ENCODE results near the gene PGAP2. TPM values are rescaled to one million over a fixed set of nuclear protein-coding genes. Genes with fewer than 3 reads are reported as not detected.

PGAP2 gene
- total and polyA plus RNA-seq, 2 experiments from 2014 or later: 39.3 to 43.2 TPM

DNA sequence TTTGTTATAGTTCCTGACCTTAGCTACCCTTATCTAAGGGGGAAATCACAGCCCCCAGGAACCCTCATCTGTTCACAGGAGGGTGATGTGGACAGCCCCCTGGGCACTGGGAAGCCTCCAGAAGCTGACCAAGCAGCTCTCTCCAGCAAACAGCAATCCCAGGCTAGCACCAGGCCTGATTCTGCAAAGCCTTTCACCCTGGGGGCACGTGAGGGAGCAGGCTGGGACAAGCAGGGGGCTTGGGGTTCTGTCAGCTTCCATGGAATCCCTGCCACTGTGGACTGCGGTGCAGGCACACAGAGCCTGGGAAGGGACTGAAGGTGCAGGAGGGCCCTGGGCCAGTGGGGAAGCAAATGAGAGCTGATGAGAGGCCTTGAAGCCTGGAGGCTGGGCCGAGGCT, 2.1 kb downstream of the PGAP2 start:
- Mint-ChIP-seq H3K36me3 (ENCODE audit: low read depth) (no peaks in the 10 kb centered on the region; the same call in 2 of the 3 replicates), H3K4me3 (no peak overlapping the region), H3K27me3 (ENCODE audit: insufficient read depth, low read depth, poor library complexity) (peaks cover 11% of the 10 kb centered on the region), H3K4me1 (peaks cover 16% of the 10 kb centered on the region), H3K9me3 (no peaks in the 10 kb centered on the region), H3K27ac (no peak overlapping the region)
- Histone ChIP-seq H3F3A (replicated peaks; ENCODE audit: low read depth) (0 out of 2 replicates have a peak, but pooled peaks cover 3% of the 10 kb centered on the region), H3K79me2 (replicated peaks; ENCODE audit: insufficient read depth) (peaks cover 11% of the 10 kb centered on the region; the same call in 1 of the 2 replicates), H3K27ac (ENCODE audit: low read depth) (no peak overlapping the region), H2AFZ (no peak overlapping the region), H4K20me1 (replicated peaks; ENCODE audit: insufficient read depth) (no peaks in the 10 kb centered on the region; the same call in 1 of the 2 replicates), H3K4me1 (ENCODE audit: insufficient read depth) (no peaks in the 10 kb centered on the region; the same call in 1 of the 2 replicates), H3K36me3 (ENCODE audit: insufficient read depth) (no peaks in the 10 kb centered on the region), H3K4me3 (no peak overlapping the region), H3K9me2 (ENCODE audit: insufficient read depth) (no peaks in the 10 kb centered on the region), H3K27me3 (ENCODE audit: insufficient read depth) (no peaks in the 10 kb centered on the region), H3K4me2 (no peak overlapping the region)
- ATAC-seq: no peak
- DNase-seq (ENCODE audit: low spot score): no peak
- no peak for TF ChIP-seq NANOG (IDR thresholded peaks at IDR 0.05; ENCODE audit: borderline replicate concordance)
- TF ChIP-seq, protein P1, sequence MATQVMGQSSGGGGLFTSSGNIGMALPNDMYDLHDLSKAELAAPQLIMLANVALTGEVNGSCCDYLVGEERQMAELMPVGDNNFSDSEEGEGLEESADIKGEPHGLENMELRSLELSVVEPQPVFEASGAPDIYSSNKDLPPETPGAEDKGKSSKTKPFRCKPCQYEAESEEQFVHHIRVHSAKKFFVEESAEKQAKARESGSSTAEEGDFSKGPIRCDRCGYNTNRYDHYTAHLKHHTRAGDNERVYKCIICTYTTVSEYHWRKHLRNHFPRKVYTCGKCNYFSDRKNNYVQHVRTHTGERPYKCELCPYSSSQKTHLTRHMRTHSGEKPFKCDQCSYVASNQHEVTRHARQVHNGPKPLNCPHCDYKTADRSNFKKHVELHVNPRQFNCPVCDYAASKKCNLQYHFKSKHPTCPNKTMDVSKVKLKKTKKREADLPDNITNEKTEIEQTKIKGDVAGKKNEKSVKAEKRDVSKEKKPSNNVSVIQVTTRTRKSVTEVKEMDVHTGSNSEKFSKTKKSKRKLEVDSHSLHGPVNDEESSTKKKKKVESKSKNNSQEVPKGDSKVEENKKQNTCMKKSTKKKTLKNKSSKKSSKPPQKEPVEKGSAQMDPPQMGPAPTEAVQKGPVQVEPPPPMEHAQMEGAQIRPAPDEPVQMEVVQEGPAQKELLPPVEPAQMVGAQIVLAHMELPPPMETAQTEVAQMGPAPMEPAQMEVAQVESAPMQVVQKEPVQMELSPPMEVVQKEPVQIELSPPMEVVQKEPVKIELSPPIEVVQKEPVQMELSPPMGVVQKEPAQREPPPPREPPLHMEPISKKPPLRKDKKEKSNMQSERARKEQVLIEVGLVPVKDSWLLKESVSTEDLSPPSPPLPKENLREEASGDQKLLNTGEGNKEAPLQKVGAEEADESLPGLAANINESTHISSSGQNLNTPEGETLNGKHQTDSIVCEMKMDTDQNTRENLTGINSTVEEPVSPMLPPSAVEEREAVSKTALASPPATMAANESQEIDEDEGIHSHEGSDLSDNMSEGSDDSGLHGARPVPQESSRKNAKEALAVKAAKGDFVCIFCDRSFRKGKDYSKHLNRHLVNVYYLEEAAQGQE (IDR thresholded peaks at IDR 0.05; ENCODE audit: unreplicated experiment): no peak
- no peak for TF ChIP-seq POLR2AphosphoS5 (IDR thresholded peaks at IDR 0.05; ENCODE audit: low read depth)
- no peak for TF ChIP-seq ZNF114 (CRISPR knock-in tag; IDR thresholded peaks at IDR 0.05)
- no peak for TF ChIP-seq ZNF331 (CRISPR knock-in tag; IDR thresholded peaks at IDR 0.05; ENCODE audit: low read depth)
- TF ChIP-seq EZH2phosphoT487 (IDR thresholded peaks at IDR 0.05; ENCODE audit: unreplicated experiment): no peak
- TF ChIP-seq, protein P2, sequence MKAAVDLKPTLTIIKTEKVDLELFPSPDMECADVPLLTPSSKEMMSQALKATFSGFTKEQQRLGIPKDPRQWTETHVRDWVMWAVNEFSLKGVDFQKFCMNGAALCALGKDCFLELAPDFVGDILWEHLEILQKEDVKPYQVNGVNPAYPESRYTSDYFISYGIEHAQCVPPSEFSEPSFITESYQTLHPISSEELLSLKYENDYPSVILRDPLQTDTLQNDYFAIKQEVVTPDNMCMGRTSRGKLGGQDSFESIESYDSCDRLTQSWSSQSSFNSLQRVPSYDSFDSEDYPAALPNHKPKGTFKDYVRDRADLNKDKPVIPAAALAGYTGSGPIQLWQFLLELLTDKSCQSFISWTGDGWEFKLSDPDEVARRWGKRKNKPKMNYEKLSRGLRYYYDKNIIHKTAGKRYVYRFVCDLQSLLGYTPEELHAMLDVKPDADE (IDR thresholded peaks at IDR 0.05): no peak
- TF ChIP-seq EZH2 (IDR thresholded peaks at IDR 0.05; ENCODE audit: low read depth, unreplicated experiment): no peak
- TF ChIP-seq CREB1 (CRISPR knock-in tag; IDR thresholded peaks at IDR 0.05; ENCODE audit: low read depth): no peak
- no peak for TF ChIP-seq JUNB (IDR thresholded peaks at IDR 0.05; ENCODE audit: unreplicated experiment)
- no peak for TF ChIP-seq STAT1 (IDR thresholded peaks at IDR 0.05; ENCODE audit: unreplicated experiment)
- TF ChIP-seq, protein P3, sequence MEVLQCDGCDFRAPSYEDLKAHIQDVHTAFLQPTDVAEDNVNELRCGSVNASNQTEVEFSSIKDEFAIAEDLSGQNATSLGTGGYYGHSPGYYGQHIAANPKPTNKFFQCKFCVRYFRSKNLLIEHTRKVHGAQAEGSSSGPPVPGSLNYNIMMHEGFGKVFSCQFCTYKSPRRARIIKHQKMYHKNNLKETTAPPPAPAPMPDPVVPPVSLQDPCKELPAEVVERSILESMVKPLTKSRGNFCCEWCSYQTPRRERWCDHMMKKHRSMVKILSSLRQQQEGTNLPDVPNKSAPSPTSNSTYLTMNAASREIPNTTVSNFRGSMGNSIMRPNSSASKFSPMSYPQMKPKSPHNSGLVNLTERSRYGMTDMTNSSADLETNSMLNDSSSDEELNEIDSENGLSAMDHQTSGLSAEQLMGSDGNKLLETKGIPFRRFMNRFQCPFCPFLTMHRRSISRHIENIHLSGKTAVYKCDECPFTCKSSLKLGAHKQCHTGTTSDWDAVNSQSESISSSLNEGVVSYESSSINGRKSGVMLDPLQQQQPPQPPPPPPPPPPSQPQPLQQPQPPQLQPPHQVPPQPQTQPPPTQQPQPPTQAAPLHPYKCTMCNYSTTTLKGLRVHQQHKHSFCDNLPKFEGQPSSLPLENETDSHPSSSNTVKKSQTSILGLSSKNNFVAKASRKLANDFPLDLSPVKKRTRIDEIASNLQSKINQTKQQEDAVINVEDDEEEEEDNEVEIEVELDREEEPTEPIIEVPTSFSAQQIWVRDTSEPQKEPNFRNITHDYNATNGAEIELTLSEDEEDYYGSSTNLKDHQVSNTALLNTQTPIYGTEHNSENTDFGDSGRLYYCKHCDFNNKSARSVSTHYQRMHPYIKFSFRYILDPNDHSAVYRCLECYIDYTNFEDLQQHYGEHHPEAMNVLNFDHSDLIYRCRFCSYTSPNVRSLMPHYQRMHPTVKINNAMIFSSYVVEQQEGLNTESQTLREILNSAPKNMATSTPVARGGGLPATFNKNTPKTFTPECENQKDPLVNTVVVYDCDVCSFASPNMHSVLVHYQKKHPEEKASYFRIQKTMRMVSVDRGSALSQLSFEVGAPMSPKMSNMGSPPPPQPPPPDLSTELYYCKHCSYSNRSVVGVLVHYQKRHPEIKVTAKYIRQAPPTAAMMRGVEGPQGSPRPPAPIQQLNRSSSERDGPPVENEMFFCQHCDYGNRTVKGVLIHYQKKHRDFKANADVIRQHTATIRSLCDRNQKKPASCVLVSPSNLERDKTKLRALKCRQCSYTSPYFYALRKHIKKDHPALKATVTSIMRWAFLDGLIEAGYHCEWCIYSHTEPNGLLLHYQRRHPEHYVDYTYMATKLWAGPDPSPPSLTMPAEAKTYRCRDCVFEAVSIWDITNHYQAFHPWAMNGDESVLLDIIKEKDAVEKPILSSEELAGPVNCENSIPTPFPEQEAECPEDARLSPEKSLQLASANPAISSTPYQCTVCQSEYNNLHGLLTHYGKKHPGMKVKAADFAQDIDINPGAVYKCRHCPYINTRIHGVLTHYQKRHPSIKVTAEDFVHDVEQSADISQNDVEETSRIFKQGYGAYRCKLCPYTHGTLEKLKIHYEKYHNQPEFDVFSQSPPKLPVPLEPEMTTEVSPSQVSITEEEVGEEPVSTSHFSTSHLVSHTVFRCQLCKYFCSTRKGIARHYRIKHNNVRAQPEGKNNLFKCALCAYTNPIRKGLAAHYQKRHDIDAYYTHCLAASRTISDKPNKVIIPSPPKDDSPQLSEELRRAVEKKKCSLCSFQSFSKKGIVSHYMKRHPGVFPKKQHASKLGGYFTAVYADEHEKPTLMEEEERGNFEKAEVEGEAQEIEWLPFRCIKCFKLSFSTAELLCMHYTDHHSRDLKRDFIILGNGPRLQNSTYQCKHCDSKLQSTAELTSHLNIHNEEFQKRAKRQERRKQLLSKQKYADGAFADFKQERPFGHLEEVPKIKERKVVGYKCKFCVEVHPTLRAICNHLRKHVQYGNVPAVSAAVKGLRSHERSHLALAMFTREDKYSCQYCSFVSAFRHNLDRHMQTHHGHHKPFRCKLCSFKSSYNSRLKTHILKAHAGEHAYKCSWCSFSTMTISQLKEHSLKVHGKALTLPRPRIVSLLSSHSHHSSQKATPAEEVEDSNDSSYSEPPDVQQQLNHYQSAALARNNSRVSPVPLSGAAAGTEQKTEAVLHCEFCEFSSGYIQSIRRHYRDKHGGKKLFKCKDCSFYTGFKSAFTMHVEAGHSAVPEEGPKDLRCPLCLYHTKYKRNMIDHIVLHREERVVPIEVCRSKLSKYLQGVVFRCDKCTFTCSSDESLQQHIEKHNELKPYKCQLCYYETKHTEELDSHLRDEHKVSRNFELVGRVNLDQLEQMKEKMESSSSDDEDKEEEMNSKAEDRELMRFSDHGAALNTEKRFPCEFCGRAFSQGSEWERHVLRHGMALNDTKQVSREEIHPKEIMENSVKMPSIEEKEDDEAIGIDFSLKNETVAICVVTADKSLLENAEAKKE (CRISPR knock-in tag; IDR thresholded peaks at IDR 0.05): no peak
- TF ChIP-seq, protein P4, sequence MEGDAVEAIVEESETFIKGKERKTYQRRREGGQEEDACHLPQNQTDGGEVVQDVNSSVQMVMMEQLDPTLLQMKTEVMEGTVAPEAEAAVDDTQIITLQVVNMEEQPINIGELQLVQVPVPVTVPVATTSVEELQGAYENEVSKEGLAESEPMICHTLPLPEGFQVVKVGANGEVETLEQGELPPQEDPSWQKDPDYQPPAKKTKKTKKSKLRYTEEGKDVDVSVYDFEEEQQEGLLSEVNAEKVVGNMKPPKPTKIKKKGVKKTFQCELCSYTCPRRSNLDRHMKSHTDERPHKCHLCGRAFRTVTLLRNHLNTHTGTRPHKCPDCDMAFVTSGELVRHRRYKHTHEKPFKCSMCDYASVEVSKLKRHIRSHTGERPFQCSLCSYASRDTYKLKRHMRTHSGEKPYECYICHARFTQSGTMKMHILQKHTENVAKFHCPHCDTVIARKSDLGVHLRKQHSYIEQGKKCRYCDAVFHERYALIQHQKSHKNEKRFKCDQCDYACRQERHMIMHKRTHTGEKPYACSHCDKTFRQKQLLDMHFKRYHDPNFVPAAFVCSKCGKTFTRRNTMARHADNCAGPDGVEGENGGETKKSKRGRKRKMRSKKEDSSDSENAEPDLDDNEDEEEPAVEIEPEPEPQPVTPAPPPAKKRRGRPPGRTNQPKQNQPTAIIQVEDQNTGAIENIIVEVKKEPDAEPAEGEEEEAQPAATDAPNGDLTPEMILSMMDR (conservative IDR thresholded peaks at IDR 0.05; ENCODE audit: low read depth in 2 of 2): no peak
